SK-N-SH treated with all-trans-retinoic acid at 6 μM for 48 hours (cell line): ENCODE data around the gene GLRX.

ENCODE experiments used
- ARNTL ChIP-seq: fragments of 450-650 bp; formaldehyde crosslinking; IDR thresholded peaks from 2 replicates; pipeline ENCODE4 v1.5.0; 2020; ENCODE audit warnings: low read depth, mild to moderate bottlenecking, moderate library complexity, borderline replicate concordance
- BACH2 ChIP-seq: fragments of 250-450 bp; sonication (Bioruptor Pico); IDR thresholded peaks from 2 replicates; pipeline ENCODE4 v1.9.0; 2021; ENCODE audit warnings: mild to moderate bottlenecking, borderline replicate concordance
- CREB5 ChIP-seq: fragments of 250-450 bp; sonication (Bioruptor Pico); IDR thresholded peaks from 2 replicates; pipeline ENCODE4 v1.5.1; 2020; ENCODE audit warnings: low read depth, mild to moderate bottlenecking, moderate library complexity
- CSDC2 ChIP-seq: fragments of 250-450 bp; sonication (Bioruptor Pico); IDR thresholded peaks from 2 replicates; pipeline ENCODE4 v1.5.0; 2020; ENCODE audit warnings: mild to moderate bottlenecking, moderate library complexity
- GLIS3 ChIP-seq: fragments of 250-450 bp; sonication (Bioruptor Pico); IDR thresholded peaks from 2 replicates; pipeline ENCODE4 v1.5.0; 2020; ENCODE audit warnings: mild to moderate bottlenecking, moderate library complexity
- RARB ChIP-seq: fragments of 250-450 bp; sonication (Bioruptor Pico); IDR thresholded peaks from 2 replicates; pipeline ENCODE4 v1.8.0; 2021; ENCODE audit warnings: mild to moderate bottlenecking, moderate library complexity
- TOX ChIP-seq: fragments of 250-450 bp; sonication (Bioruptor Pico); IDR thresholded peaks from 2 replicates; pipeline ENCODE4 v1.8.0; 2021; ENCODE audit warnings: mild to moderate bottlenecking, moderate library complexity, borderline replicate concordance
- ZFP3 ChIP-seq: fragments of 250-450 bp; sonication (Bioruptor Pico); IDR thresholded peaks from 2 replicates; pipeline ENCODE4 v1.5.0; 2020; ENCODE audit warnings: mild to moderate bottlenecking, moderate library complexity
- ZNF8 ChIP-seq: fragments of 450-650 bp; formaldehyde crosslinking; IDR thresholded peaks from 2 replicates; pipeline ENCODE4 v1.5.0; 2020; ENCODE audit warnings: mild to moderate bottlenecking, moderate library complexity
- TF ChIP-seq, protein P1 (sequence below): fragments of 250-450 bp; sonication (Bioruptor Pico); IDR thresholded peaks from 2 replicates; pipeline ENCODE4 v1.5.0; 2020; ENCODE audit warnings: mild to moderate bottlenecking, moderate library complexity
- TF ChIP-seq, protein P2 (sequence below): fragments of 250-450 bp; sonication (Bioruptor Pico); IDR thresholded peaks from 2 replicates; pipeline ENCODE4 v1.8.0; 2021; ENCODE audit warnings: low read depth, mild to moderate bottlenecking, moderate library complexity, borderline replicate concordance
- TF ChIP-seq, protein P3 (sequence below): fragments of 250-450 bp; sonication (Bioruptor Pico); IDR thresholded peaks from 2 replicates; pipeline ENCODE4 v1.8.0; 2020; ENCODE audit warnings: mild to moderate bottlenecking, moderate library complexity, borderline replicate concordance
- TF ChIP-seq, protein P4 (sequence below): fragments of 250-450 bp; sonication (Bioruptor Pico); IDR thresholded peaks from 2 replicates; pipeline ENCODE4 v1.5.1; 2021; ENCODE audit warnings: mild to moderate bottlenecking, moderate library complexity

GRCh38 chr5:95786821-95787418 is 35.6 kb downstream of the GLRX start:
- TF ChIP-seq, protein P1, sequence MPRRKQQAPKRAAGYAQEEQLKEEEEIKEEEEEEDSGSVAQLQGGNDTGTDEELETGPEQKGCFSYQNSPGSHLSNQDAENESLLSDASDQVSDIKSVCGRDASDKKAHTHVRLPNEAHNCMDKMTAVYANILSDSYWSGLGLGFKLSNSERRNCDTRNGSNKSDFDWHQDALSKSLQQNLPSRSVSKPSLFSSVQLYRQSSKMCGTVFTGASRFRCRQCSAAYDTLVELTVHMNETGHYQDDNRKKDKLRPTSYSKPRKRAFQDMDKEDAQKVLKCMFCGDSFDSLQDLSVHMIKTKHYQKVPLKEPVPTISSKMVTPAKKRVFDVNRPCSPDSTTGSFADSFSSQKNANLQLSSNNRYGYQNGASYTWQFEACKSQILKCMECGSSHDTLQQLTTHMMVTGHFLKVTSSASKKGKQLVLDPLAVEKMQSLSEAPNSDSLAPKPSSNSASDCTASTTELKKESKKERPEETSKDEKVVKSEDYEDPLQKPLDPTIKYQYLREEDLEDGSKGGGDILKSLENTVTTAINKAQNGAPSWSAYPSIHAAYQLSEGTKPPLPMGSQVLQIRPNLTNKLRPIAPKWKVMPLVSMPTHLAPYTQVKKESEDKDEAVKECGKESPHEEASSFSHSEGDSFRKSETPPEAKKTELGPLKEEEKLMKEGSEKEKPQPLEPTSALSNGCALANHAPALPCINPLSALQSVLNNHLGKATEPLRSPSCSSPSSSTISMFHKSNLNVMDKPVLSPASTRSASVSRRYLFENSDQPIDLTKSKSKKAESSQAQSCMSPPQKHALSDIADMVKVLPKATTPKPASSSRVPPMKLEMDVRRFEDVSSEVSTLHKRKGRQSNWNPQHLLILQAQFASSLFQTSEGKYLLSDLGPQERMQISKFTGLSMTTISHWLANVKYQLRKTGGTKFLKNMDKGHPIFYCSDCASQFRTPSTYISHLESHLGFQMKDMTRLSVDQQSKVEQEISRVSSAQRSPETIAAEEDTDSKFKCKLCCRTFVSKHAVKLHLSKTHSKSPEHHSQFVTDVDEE (CRISPR knock-in tag), result no peak
- TF ChIP-seq CSDC2 (CRISPR knock-in tag) (no peak), CREB5 (no peak), ZNF8 (CRISPR knock-in tag) (no peak), RARB (CRISPR knock-in tag) (no peak), ARNTL (CRISPR knock-in tag) (no peak), GLIS3 (CRISPR knock-in tag) (no peak), TOX (CRISPR knock-in tag) (no peak), ZFP3 (CRISPR knock-in tag) (no peak), BACH2 (CRISPR knock-in tag) (no peak)
- TF ChIP-seq, protein P2, sequence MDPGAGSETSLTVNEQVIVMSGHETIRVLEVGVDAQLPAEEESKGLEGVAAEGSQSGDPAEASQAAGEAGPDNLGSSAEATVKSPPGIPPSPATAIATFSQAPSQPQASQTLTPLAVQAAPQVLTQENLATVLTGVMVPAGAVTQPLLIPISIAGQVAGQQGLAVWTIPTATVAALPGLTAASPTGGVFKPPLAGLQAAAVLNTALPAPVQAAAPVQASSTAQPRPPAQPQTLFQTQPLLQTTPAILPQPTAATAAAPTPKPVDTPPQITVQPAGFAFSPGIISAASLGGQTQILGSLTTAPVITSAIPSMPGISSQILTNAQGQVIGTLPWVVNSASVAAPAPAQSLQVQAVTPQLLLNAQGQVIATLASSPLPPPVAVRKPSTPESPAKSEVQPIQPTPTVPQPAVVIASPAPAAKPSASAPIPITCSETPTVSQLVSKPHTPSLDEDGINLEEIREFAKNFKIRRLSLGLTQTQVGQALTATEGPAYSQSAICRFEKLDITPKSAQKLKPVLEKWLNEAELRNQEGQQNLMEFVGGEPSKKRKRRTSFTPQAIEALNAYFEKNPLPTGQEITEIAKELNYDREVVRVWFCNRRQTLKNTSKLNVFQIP, result no peak
- TF ChIP-seq, protein P3, sequence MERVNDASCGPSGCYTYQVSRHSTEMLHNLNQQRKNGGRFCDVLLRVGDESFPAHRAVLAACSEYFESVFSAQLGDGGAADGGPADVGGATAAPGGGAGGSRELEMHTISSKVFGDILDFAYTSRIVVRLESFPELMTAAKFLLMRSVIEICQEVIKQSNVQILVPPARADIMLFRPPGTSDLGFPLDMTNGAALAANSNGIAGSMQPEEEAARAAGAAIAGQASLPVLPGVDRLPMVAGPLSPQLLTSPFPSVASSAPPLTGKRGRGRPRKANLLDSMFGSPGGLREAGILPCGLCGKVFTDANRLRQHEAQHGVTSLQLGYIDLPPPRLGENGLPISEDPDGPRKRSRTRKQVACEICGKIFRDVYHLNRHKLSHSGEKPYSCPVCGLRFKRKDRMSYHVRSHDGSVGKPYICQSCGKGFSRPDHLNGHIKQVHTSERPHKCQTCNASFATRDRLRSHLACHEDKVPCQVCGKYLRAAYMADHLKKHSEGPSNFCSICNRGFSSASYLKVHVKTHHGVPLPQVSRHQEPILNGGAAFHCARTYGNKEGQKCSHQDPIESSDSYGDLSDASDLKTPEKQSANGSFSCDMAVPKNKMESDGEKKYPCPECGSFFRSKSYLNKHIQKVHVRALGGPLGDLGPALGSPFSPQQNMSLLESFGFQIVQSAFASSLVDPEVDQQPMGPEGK, result no peak
- TF ChIP-seq, protein P4, sequence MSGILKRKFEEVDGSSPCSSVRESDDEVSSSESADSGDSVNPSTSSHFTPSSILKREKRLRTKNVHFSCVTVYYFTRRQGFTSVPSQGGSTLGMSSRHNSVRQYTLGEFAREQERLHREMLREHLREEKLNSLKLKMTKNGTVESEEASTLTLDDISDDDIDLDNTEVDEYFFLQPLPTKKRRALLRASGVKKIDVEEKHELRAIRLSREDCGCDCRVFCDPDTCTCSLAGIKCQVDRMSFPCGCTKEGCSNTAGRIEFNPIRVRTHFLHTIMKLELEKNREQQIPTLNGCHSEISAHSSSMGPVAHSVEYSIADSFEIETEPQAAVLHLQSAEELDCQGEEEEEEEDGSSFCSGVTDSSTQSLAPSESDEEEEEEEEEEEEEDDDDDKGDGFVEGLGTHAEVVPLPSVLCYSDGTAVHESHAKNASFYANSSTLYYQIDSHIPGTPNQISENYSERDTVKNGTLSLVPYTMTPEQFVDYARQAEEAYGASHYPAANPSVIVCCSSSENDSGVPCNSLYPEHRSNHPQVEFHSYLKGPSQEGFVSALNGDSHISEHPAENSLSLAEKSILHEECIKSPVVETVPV (CRISPR knock-in tag), result no peak
